Glomerular visceral epithelial cell (primary cell): ENCODE measurements around the gene CCDC117.

Experiments
- DNase-seq: peaks from one replicate; pipeline ENCODE4 v3.0.0-alpha.2; 2016; ENCODE audit errors: extremely low spot score

The CCDC117 gene

DNA sequence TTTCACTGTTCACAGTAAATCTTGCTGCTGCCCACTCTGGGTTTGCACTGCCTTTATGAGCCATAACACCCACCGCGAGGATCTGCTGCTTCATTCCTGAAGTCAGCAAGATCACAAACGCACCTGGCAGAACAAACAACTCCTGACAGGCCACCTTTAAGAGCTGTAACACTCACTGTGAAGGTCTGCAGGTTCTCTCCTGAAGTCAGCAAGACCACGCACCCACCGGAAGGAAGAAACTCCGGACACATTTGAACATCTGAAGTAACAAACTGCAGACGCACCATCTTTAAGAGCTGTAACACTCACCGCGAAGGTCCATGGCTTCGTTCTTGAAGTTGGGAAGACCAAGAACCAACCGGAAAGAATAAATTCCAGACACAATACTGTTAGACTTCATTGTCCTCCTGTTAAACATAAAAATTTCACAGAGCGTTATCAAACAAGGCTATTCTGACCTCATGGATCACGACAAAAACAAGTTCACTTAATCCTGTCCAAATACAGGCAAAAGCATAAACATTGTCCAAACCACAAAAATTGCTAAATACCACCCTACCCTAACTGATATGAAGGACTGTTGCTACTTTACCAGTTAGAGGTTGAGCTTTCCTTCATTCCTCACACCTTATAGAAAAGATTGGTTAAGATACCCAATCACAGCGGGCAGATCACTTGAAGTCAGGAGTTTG, 3.0 kb upstream of the CCDC117 start:
- DNase-seq = no peak

- DNase-seq = no peak
Observed at GRCh38 chr22:28771195-28771791, 1.2 kb upstream of the CCDC117 start.

DNA sequence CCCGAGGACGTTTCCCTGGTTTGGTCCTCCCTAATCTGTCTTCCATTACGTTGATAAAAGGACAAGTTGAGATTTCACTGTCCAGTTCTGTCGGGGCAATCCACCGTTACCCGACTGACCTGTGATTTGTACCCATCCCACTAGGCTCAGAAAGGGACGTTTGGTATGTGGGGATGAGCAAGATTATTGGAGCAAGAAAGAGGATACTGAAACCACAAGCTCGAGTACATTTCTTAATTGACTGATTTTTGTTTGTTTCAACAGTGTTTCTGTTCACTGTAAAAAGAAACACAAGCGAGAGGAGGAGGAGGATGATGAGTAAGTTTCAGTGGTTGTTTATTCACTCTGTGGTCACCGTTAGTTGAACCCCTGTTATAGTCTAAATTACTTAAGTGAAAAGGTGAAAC, 969 bp downstream of the CCDC117 start:
- DNase-seq = peak; percentile 48

DNA sequence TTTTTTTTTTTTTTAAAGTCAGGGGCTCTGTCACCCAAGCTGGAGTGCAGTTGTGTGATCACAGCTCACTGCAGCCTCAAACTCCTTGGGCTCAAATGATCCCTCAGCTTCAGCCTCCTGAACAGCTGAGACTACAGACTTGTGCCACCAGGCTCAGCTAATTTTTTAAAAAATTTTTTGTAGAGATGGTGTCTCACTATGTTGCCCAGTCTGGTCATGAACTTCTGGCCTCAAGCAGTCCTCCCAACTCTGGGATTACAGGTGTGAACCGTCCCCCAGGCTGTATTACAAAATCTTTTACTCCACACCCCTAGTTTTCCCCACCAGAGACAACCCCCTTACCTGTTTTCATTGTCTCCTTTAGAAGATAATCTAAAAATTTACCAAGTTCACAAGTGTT, 1.9 kb downstream of the CCDC117 start:
- no peak for DNase-seq

DNA sequence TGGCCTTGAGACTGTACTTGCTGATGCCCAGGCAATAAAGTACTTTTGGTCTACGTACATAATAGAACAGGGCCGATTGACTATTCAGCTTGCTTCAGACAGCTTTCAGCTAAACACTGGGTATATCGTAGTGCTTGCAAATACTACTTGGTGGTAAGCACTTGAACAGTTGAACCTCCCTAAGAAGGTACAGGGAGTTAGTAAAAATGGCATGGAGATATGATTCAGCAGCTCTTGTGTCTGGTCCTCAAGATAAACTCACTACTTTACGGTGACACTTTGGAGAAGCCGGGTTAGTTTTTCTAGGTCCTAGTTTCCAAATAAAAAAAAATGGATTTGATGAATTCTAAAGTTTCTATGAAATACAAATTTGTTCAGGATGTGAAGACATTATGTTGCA, 7.3 kb downstream of the CCDC117 start:
- no peak for DNase-seq

DNA sequence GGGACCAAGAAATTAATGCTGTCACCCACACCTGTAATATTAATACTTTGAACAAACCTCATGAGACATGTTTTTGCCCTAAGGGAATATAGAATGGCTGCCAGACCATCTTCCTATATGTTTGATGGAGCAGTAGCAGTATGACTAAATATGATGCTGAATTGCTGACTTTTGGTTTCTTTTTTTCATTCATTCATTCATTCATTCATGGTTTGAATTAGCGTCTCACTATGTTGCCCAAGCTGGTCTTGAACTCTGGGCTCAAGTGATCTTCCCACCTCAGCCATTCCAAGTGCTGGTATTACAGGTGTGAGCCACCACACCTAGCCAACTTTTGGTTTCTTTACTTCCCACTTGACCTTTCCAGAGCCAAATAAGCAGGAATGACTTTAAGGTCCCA, 7.8 kb downstream of the CCDC117 start:
- DNase-seq = no peak

DNA sequence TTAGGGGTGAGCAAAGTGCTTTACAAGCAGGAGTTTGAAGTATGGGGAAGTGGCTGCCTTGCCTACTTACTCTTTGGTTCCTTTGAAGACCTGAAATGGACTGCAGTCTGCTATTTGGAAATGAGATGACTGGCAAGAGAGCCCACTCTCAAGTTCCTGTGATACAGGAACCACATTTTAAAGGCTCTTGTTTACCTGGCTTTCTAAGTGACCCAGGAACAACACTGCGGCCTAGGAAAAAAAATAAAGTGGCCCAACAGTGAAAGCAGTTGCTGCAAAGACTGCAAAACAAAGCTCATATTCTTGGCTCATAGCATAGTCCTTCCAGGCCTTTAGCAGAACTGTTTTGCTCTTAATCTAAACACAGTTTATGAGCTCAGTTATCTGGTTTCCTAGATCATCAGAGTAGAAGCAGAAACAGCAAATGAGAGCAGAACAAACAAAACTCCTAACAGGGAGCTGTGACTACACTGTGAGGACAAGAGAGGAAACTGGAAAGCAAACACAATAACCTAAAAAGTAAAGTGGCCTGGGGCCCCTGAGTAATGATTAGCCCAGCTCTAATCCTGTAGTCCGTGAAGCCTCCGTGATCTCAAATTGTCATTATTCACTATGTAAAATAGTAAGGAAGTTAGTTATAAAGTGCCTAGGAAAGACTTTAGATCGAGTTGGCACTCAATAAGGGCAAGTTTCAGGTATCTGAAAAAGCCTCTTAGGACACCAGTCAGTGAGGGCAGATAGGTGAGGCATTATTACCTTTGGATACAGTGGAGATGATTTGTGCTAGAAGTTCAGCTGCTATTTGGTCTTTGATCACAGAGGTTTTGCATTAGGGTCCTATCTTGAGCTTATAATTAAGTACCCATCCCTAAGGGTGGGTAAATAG, 11.5 kb downstream of the CCDC117 start:
- no peak for DNase-seq

DNA sequence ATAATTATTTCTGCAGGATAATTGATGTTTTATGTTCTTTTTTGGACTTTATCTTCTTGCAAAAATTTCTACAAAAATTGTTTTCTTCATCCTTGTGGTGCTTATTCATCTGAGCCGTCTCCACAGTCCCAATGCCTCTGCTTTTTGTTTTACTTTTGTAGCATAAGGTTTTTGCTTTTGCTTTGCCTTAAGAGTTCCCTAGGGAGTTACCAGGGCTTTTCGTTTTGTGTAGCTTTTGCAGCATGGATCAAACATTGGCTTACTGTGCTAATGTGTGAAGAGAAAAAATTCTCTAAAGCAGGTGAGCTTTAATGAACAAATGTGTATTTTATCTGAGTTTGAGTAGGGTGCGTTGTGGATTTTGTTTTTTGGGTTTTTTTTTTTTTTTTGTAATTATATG, 16.1 kb downstream of the CCDC117 start:
- no peak for DNase-seq

DNA sequence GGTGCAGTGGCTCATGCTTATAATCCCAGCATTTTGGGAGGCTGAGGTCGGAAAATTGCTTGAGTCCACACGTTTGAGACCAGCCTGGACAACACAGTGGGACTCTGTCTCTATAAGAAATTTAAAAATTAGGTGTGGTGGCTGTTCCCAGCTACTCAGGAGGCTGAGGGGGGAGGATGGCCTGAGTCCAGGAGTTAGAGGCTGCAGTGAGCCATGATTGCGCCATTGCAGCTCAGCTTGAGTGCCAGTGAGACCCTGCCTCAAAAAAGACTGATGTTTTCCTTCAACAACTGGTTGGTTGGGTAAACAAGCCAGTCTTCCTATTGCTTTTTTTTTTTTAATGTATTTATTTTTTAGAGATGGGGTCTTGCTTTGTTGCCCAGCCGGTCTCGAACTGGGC, 18.6 kb downstream of the CCDC117 start:
- no peak for DNase-seq

- DNase-seq = no peak
Observed at GRCh38 chr22:28791841-28792490, 19.5 kb downstream of the CCDC117 start.

- DNase-seq = no peak
Observed at GRCh38 chr22:28792491-28793383, 20.2 kb downstream of the CCDC117 start.

DNA sequence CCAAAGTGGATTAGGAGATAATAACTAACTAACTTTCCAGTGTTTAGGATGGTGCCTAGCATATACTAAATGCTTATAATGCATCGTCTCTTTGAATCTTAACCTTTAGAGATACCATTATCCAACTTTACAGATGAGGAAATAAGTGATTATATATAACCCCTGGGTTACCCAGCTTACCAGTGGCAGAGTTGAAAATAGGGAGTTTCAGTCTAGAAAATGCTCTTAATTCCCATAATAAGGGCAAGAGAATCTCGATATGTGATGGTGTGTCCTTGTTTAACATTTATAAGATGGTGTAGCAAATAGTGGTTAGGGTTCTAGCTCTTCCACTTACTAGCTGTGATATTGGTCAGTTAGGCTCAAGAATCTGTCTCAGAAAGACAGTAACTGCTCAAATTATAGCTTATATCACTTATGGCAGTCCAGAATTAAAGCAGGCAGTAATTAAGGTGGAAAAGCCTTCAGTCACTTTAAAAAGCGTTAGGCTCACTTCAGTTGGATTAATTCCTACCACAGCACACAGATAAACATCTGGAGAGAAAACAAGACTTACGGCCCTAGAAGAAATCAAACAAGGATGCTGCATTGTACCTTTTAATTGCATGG, 21.6 kb downstream of the CCDC117 start:
- no peak for DNase-seq

GRCh38 chr22:28795071-28795693, 22.7 kb downstream of the CCDC117 start:
- no peak for DNase-seq

GRCh38 chr22:28795932-28796856, 23.7 kb downstream of the CCDC117 start:
- no peak for DNase-seq

DNA sequence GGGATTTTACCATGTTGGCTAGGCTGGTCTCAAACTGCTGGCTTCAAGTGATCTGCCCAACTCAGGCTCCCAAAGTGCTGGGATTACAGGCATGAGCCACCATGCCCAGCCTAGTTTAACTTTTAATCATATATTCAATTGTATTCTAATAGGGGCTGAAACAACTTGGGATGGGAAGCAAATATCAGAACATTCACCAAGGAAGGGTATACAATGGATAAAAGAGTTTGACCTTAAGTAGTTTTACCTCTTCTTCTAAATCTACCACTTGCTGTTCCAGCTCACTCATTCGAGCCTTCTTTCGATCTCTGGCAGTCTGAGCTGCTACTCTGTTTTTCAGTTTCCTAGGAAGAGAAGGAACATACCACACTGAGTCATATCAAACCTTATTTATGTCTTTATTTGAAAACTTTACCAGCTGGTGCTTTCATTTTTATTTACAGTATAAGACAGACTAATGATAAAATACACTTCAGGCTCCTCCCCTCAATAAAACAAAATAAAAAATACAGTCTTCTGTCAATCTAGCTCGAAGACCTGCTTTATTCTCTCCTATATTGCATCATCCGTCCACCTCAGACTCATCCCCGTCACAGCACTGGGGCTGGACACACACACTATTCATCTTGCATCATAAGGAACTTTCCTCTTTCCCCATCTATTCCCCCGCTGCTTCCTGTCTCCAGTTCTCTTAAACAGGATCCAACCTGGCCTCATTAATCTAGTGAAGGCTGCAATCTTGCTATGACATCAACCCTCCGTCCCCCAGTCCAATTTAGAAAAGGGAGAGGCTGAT, 26.5 kb downstream of the CCDC117 start:
- peak; percentile 72 for DNase-seq

DNA sequence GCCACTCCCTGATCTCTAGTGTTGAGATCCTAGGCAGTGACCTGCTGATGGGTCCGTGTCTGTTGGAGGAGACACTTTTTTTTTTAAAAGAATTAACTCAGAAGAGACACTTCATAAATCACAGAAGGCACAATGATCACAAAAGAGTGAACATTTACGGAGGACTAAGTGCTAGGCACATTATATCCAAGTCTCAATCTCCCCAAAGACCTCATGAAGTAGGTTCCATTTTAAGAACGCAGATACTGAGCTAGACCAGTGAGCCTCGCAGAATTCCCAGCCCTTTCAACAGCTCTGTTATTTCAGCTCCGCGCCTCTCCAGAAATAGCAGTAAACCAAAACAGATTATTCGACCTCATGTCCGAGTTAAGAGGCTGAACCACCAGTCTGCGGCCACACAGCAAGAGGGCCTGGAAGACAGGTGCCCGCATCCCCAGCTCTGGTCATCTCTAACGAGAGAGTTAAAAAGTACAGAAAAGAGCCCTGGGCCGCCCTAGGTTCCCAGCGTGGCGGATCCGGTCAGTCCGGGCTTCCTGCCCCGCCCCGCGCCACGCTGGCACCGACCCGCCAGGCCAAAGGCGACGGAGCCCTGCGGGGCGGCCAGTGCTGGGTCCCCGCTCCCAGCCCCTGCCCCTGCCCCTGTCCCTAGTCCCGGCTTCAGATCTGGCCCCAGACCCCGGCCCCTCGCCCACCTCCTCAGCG, 27.3 kb downstream of the CCDC117 start:
- peak; percentile 55 for DNase-seq

GRCh38 chr22:28800308-28801041, 28.0 kb downstream of the CCDC117 start, which contains the start of gene XBP1:
Gene XBP1 (minus strand): TSS chr22:28800569.
- DNase-seq = peak; percentile 91
